IMR-90 (cell line): ENCODE results near the gene PDZD2. TPM values are rescaled to one million over a fixed set of nuclear protein-coding genes. Genes with fewer than 3 reads are reported as not detected.
"Not testable (repeated sequence)": the region's sequence is repeated elsewhere in the genome, so short reads cannot be mapped to it uniquely, and the experiment has no call there.

Experiments
- ATAC-seq: fragments of 200-7000 bp; cut with Tn5 transposase; 2 replicates; pipeline ENCODE4 v1.9.1; 2020; ENCODE audit warnings: low read depth, mild to moderate bottlenecking, moderate library complexity
- BruUV-seq: library from RNA; stranded (reverse); fragments of 400-500 nt; replicated peaks from 2 replicates; lab custom pipeline; 2021; lab: Mats Ljungman, UMichigan
- CTCF ChIA-PET: fragments of 300-600 bp; formaldehyde crosslinking; extraction: SDS; loops from one replicate; lab custom pipeline; 2021; ENCODE audit warnings: antibody characterized with exemption; lab: Yijun Ruan, JAX
- POLR2A ChIA-PET: fragments of 300-600 bp; sonication (Branson Sonifier 250); formaldehyde crosslinking; loops from one replicate; lab custom pipeline; 2022; ENCODE audit warnings: antibody characterized with exemption; ENCODE audit not compliant: unreplicated experiment; lab: Charles Lee
- DNase-seq: peaks from one replicate; pipeline ENCODE4 v3.0.0; 2013
- H2AFZ ChIP-seq: replicated peaks from 2 replicates; pipeline ENCODE3; 2013; ENCODE audit warnings: low read length, mild to moderate bottlenecking; ENCODE audit not compliant: poor library complexity
- H2AK5ac ChIP-seq: 2 replicates; pipeline ENCODE4 v1.6.1; 2013; ENCODE audit warnings: low read depth, low read length, inconsistent platforms
- H2AK9ac ChIP-seq: replicated peaks from 2 replicates; pipeline ENCODE3; 2013; ENCODE audit warnings: mild to moderate bottlenecking, low read depth, low read length, moderate library complexity; ENCODE audit not compliant: poor library complexity
- H2BK120ac ChIP-seq: 2 replicates; pipeline ENCODE4 v1.6.1; 2013; ENCODE audit warnings: low read depth, low read length, inconsistent platforms
- H2BK15ac ChIP-seq: 3 replicates; pipeline ENCODE4 v1.6.1; 2013; ENCODE audit warnings: low read depth, low read length, inconsistent platforms
- H2BK20ac ChIP-seq: 2 replicates; pipeline ENCODE4 v1.6.1; 2013; ENCODE audit warnings: low read depth, mild to moderate bottlenecking, inconsistent platforms, low read length, moderate library complexity
- H2BK5ac ChIP-seq: 2 replicates; pipeline ENCODE4 v1.6.1; 2013; ENCODE audit warnings: mild to moderate bottlenecking, low read depth, low read length, inconsistent platforms; ENCODE audit not compliant: poor library complexity, severe bottlenecking
- H3K14ac ChIP-seq: replicated peaks from 2 replicates; pipeline ENCODE4 v1.6.1; 2013; ENCODE audit warnings: low read depth, low read length, inconsistent platforms
- H3K18ac ChIP-seq: 2 replicates; pipeline ENCODE4 v1.6.1; 2013; ENCODE audit warnings: low read depth, low read length, control low read depth
- H3K23ac ChIP-seq: 2 replicates; pipeline ENCODE4 v1.6.1; 2013; ENCODE audit warnings: low read depth, low read length, inconsistent platforms
- H3K27ac ChIP-seq: 2 replicates; pipeline ENCODE4 v1.5.1; 2013; ENCODE audit warnings: mild to moderate bottlenecking, control low read depth, low read length; ENCODE audit not compliant: insufficient read depth
- H3K27me3 ChIP-seq: 2 replicates; pipeline ENCODE4 v1.6.1; 2013; ENCODE audit warnings: low read length; ENCODE audit not compliant: control insufficient read depth, insufficient read depth
- H3K36me3 ChIP-seq: 2 replicates; pipeline ENCODE4 v1.6.1; 2013; ENCODE audit warnings: low read length, mixed read lengths; ENCODE audit not compliant: control insufficient read depth, insufficient read depth
- H3K4ac ChIP-seq: 2 replicates; pipeline ENCODE4 v1.6.1; 2013; ENCODE audit warnings: low read depth, low read length, inconsistent platforms
- H3K4me1 ChIP-seq: 2 replicates; pipeline ENCODE4 v1.6.1; 2013; ENCODE audit warnings: low read length, mixed read lengths; ENCODE audit not compliant: control insufficient read depth, insufficient read depth
- H3K4me2 ChIP-seq: 2 replicates; pipeline ENCODE4 v1.6.1; 2013; ENCODE audit warnings: low read depth, mild to moderate bottlenecking, control low read depth, low read length, moderate library complexity
- H3K4me3 ChIP-seq: 2 replicates; pipeline ENCODE4 v1.5.1; 2013; ENCODE audit warnings: low read depth, mild to moderate bottlenecking, control low read depth, low read length, moderate library complexity; ENCODE audit not compliant: insufficient read depth
- H3K56ac ChIP-seq: 2 replicates; pipeline ENCODE4 v1.6.1; 2013; ENCODE audit warnings: low read length, inconsistent platforms; ENCODE audit not compliant: insufficient read depth; ENCODE audit errors: extremely low read depth
- H3K79me1 ChIP-seq, 2 experiments: 2 replicates each; pipeline ENCODE4 v1.6.1; 2013; ENCODE audit warnings: low read length in 2 of 2, inconsistent platforms in 1 of 2, low read depth in 1 of 2
- H3K9ac ChIP-seq: 2 replicates; pipeline ENCODE4 v1.6.1; 2013; ENCODE audit warnings: low read depth, low read length, control low read depth
- H3K9me1 ChIP-seq: 2 replicates; pipeline ENCODE4 v1.6.1; 2013; ENCODE audit warnings: low read length, inconsistent platforms; ENCODE audit not compliant: insufficient read depth
- H3K9me3 ChIP-seq: 2 replicates; pipeline ENCODE4 v1.6.1; 2013; ENCODE audit warnings: low read length; ENCODE audit not compliant: control insufficient read depth, insufficient read depth
- H4K20me1 ChIP-seq: 2 replicates; pipeline ENCODE4 v1.6.1; 2013; ENCODE audit warnings: low read length, inconsistent platforms; ENCODE audit not compliant: insufficient read depth
- H4K5ac ChIP-seq: 2 replicates; pipeline ENCODE4 v1.6.1; 2013; ENCODE audit warnings: mild to moderate bottlenecking, low read depth, low read length, control low read depth
- H4K8ac ChIP-seq, 2 experiments: 2 replicates each; pipeline ENCODE4 v1.6.1; 2013; ENCODE audit warnings: low read depth in 2 of 2, low read length in 2 of 2, control low read depth in 1 of 2, inconsistent platforms in 1 of 2
- H4K91ac ChIP-seq: 2 replicates; pipeline ENCODE4 v1.6.1; 2013; ENCODE audit warnings: low read depth, low read length, inconsistent platforms; ENCODE audit not compliant: insufficient read depth
- WGBS, 2 experiments: methylation state at CpG; one replicate each; pipeline versions ENCODE4 v1.1.5 to v1.1.7; 2013; ENCODE audit warnings: missing lambda C conversion rate in 2 of 2; ENCODE audit not compliant: insufficient read length in 1 of 2; ENCODE audit errors: extremely low coverage in 2 of 2; 5-methylcytosine and 5-hydroxymethylcytosine counted together
- dilution Hi-C: fragments of 300-500 bp; cut with HindIII; formaldehyde crosslinking; loops from one replicate; pipeline ENCODE4 v1.14.3; 2018; ENCODE audit warnings: low sequenced_read_pairs; ENCODE audit not compliant: unreplicated experiment
- in situ Hi-C: fragments of 300-500 bp; cut with MboI; formaldehyde crosslinking; loops from 3 replicates; pipeline ENCODE4 v1.14.3; 2019; ENCODE audit warnings: low sequenced_read_pairs, inconsistent platforms, mixed read lengths
- intact Hi-C: fragments of 100-400 bp; cut with micrococcal nuclease; formaldehyde crosslinking; loops from 2 replicates; pipeline ENCODE4 v1.10.0; 2022
- polyA plus RNA-seq, 3 experiments: library from polyadenylated mRNA; depleted of rRNA; stranded (reverse); fragments of >200 nt; gene quantifications; 2 replicates each; pipeline ENCODE4 v1.2.3, GENCODE V29; 2012; ENCODE audit warnings: low replicate concordance in 1 of 3
- total RNA-seq: library from RNA; depleted of rRNA; stranded (reverse); fragments of >200 nt; gene quantifications from 2 replicates; pipeline ENCODE4 v1.2.3, GENCODE V29; 2012

Gene PDZD2
- total and polyA plus RNA-seq, 2 of the 4 experiments (the other 2 are of a cell fraction) = under 0.01 to 0.02 TPM

GRCh38 chr5:32040181-32040695, 401.3 kb downstream of the PDZD2 start:
- POLR2A ChIA-PET, in situ Hi-C loops, intact Hi-C loops, H3K9ac ChIP-seq, H3K27ac ChIP-seq, H3K4ac ChIP-seq, ATAC-seq, H3K4me1 ChIP-seq, H3K79me1 ChIP-seq, H2BK5ac ChIP-seq, H3K56ac ChIP-seq, H4K8ac ChIP-seq, H3K18ac ChIP-seq, dilution Hi-C loops, H3K4me2 ChIP-seq, H3K23ac ChIP-seq, H4K5ac ChIP-seq, H2AFZ ChIP-seq, H2AK5ac ChIP-seq, H3K36me3 ChIP-seq, H2BK20ac ChIP-seq, H4K20me1 ChIP-seq, H3K14ac ChIP-seq, DNase-seq, H2BK120ac ChIP-seq, H4K91ac ChIP-seq, H2BK15ac ChIP-seq, H2AK9ac ChIP-seq, H3K9me1 ChIP-seq, CTCF ChIA-PET, H3K4me3 ChIP-seq, BruUV-seq, H3K9me3 ChIP-seq: not testable (repeated sequence)
- 94% methylated on average over 22 of the region's 31 CpGs; no CpG with 5 or more reads in 1 of the 2 experiments for WGBS, 2 experiments
- H3K27me3 ChIP-seq = peaks cover 22% of the 10 kb centered on the region
